IMR-90 (cell line): ENCODE measurements around the gene ETS1. TPM values are rescaled to one million over a fixed set of nuclear protein-coding genes. Genes with fewer than 3 reads are reported as not detected.
A peak's percentile ranks its signal among the peaks of the same experiment; 100 is the strongest.

Experiments
- ATAC-seq: fragments of 200-7000 bp; cut with Tn5 transposase; 2 replicates; pipeline ENCODE4 v1.9.1; 2020; ENCODE audit warnings: low read depth, mild to moderate bottlenecking, moderate library complexity
- BruUV-seq: library from RNA; stranded (reverse); fragments of 400-500 nt; replicated peaks from 2 replicates; lab custom pipeline; 2021; lab: Mats Ljungman, UMichigan
- CTCF ChIA-PET: fragments of 300-600 bp; formaldehyde crosslinking; extraction: SDS; loops from one replicate; lab custom pipeline; 2021; ENCODE audit warnings: antibody characterized with exemption; lab: Yijun Ruan, JAX
- POLR2A ChIA-PET: fragments of 300-600 bp; sonication (Branson Sonifier 250); formaldehyde crosslinking; loops from one replicate; lab custom pipeline; 2022; ENCODE audit warnings: antibody characterized with exemption; ENCODE audit not compliant: unreplicated experiment; lab: Charles Lee
- DNase-seq: peaks from one replicate; pipeline ENCODE4 v3.0.0; 2013
- H2AFZ ChIP-seq: replicated peaks from 2 replicates; pipeline ENCODE3; 2013; ENCODE audit warnings: low read length, mild to moderate bottlenecking; ENCODE audit not compliant: poor library complexity
- H2AK5ac ChIP-seq: 2 replicates; pipeline ENCODE4 v1.6.1; 2013; ENCODE audit warnings: low read depth, low read length, inconsistent platforms
- H2AK9ac ChIP-seq: replicated peaks from 2 replicates; pipeline ENCODE3; 2013; ENCODE audit warnings: mild to moderate bottlenecking, low read depth, low read length, moderate library complexity; ENCODE audit not compliant: poor library complexity
- H2BK120ac ChIP-seq: 2 replicates; pipeline ENCODE4 v1.6.1; 2013; ENCODE audit warnings: low read depth, low read length, inconsistent platforms
- H2BK15ac ChIP-seq: 3 replicates; pipeline ENCODE4 v1.6.1; 2013; ENCODE audit warnings: low read depth, low read length, inconsistent platforms
- H2BK20ac ChIP-seq: 2 replicates; pipeline ENCODE4 v1.6.1; 2013; ENCODE audit warnings: low read depth, mild to moderate bottlenecking, inconsistent platforms, low read length, moderate library complexity
- H2BK5ac ChIP-seq: 2 replicates; pipeline ENCODE4 v1.6.1; 2013; ENCODE audit warnings: mild to moderate bottlenecking, low read depth, low read length, inconsistent platforms; ENCODE audit not compliant: poor library complexity, severe bottlenecking
- H3K14ac ChIP-seq: replicated peaks from 2 replicates; pipeline ENCODE4 v1.6.1; 2013; ENCODE audit warnings: low read depth, low read length, inconsistent platforms
- H3K18ac ChIP-seq: 2 replicates; pipeline ENCODE4 v1.6.1; 2013; ENCODE audit warnings: low read depth, low read length, control low read depth
- H3K23ac ChIP-seq: 2 replicates; pipeline ENCODE4 v1.6.1; 2013; ENCODE audit warnings: low read depth, low read length, inconsistent platforms
- H3K27ac ChIP-seq: 2 replicates; pipeline ENCODE4 v1.5.1; 2013; ENCODE audit warnings: mild to moderate bottlenecking, control low read depth, low read length; ENCODE audit not compliant: insufficient read depth
- H3K27me3 ChIP-seq: 2 replicates; pipeline ENCODE4 v1.6.1; 2013; ENCODE audit warnings: low read length; ENCODE audit not compliant: control insufficient read depth, insufficient read depth
- H3K36me3 ChIP-seq: 2 replicates; pipeline ENCODE4 v1.6.1; 2013; ENCODE audit warnings: low read length, mixed read lengths; ENCODE audit not compliant: control insufficient read depth, insufficient read depth
- H3K4ac ChIP-seq: 2 replicates; pipeline ENCODE4 v1.6.1; 2013; ENCODE audit warnings: low read depth, low read length, inconsistent platforms
- H3K4me1 ChIP-seq: 2 replicates; pipeline ENCODE4 v1.6.1; 2013; ENCODE audit warnings: low read length, mixed read lengths; ENCODE audit not compliant: control insufficient read depth, insufficient read depth
- H3K4me2 ChIP-seq: 2 replicates; pipeline ENCODE4 v1.6.1; 2013; ENCODE audit warnings: low read depth, mild to moderate bottlenecking, control low read depth, low read length, moderate library complexity
- H3K4me3 ChIP-seq: 2 replicates; pipeline ENCODE4 v1.5.1; 2013; ENCODE audit warnings: low read depth, mild to moderate bottlenecking, control low read depth, low read length, moderate library complexity; ENCODE audit not compliant: insufficient read depth
- H3K56ac ChIP-seq: 2 replicates; pipeline ENCODE4 v1.6.1; 2013; ENCODE audit warnings: low read length, inconsistent platforms; ENCODE audit not compliant: insufficient read depth; ENCODE audit errors: extremely low read depth
- H3K79me1 ChIP-seq, 2 experiments: 2 replicates each; pipeline ENCODE4 v1.6.1; 2013; ENCODE audit warnings: low read length in 2 of 2, inconsistent platforms in 1 of 2, low read depth in 1 of 2
- H3K9ac ChIP-seq: 2 replicates; pipeline ENCODE4 v1.6.1; 2013; ENCODE audit warnings: low read depth, low read length, control low read depth
- H3K9me1 ChIP-seq: 2 replicates; pipeline ENCODE4 v1.6.1; 2013; ENCODE audit warnings: low read length, inconsistent platforms; ENCODE audit not compliant: insufficient read depth
- H3K9me3 ChIP-seq: 2 replicates; pipeline ENCODE4 v1.6.1; 2013; ENCODE audit warnings: low read length; ENCODE audit not compliant: control insufficient read depth, insufficient read depth
- H4K20me1 ChIP-seq: 2 replicates; pipeline ENCODE4 v1.6.1; 2013; ENCODE audit warnings: low read length, inconsistent platforms; ENCODE audit not compliant: insufficient read depth
- H4K5ac ChIP-seq: 2 replicates; pipeline ENCODE4 v1.6.1; 2013; ENCODE audit warnings: mild to moderate bottlenecking, low read depth, low read length, control low read depth
- H4K8ac ChIP-seq, 2 experiments: 2 replicates each; pipeline ENCODE4 v1.6.1; 2013; ENCODE audit warnings: low read depth in 2 of 2, low read length in 2 of 2, control low read depth in 1 of 2, inconsistent platforms in 1 of 2
- H4K91ac ChIP-seq: 2 replicates; pipeline ENCODE4 v1.6.1; 2013; ENCODE audit warnings: low read depth, low read length, inconsistent platforms; ENCODE audit not compliant: insufficient read depth
- CEBPB ChIP-seq: IDR thresholded peaks from 2 replicates; pipeline ENCODE4 v1.6.1; 2012; ENCODE audit warnings: low read depth, low read length, improper control_type of control experiment
- RAD21 ChIP-seq: IDR thresholded peaks from 2 replicates; pipeline ENCODE4 v1.6.1; 2012; ENCODE audit warnings: low read length, improper control_type of control experiment
- WGBS, 2 experiments: methylation state at CpG; one replicate each; pipeline versions ENCODE4 v1.1.5 to v1.1.7; 2013; ENCODE audit warnings: missing lambda C conversion rate in 2 of 2; ENCODE audit not compliant: insufficient read length in 1 of 2; ENCODE audit errors: extremely low coverage in 2 of 2; 5-methylcytosine and 5-hydroxymethylcytosine counted together
- dilution Hi-C: fragments of 300-500 bp; cut with HindIII; formaldehyde crosslinking; loops from one replicate; pipeline ENCODE4 v1.14.3; 2018; ENCODE audit warnings: low sequenced_read_pairs; ENCODE audit not compliant: unreplicated experiment
- in situ Hi-C: fragments of 300-500 bp; cut with MboI; formaldehyde crosslinking; loops from 3 replicates; pipeline ENCODE4 v1.14.3; 2019; ENCODE audit warnings: low sequenced_read_pairs, inconsistent platforms, mixed read lengths
- intact Hi-C: fragments of 100-400 bp; cut with micrococcal nuclease; formaldehyde crosslinking; loops from 2 replicates; pipeline ENCODE4 v1.10.0; 2022
- polyA plus RNA-seq, 3 experiments: library from polyadenylated mRNA; depleted of rRNA; stranded (reverse); fragments of >200 nt; gene quantifications; 2 replicates each; pipeline ENCODE4 v1.2.3, GENCODE V29; 2012; ENCODE audit warnings: low replicate concordance in 1 of 3
- total RNA-seq: library from RNA; depleted of rRNA; stranded (reverse); fragments of >200 nt; gene quantifications from 2 replicates; pipeline ENCODE4 v1.2.3, GENCODE V29; 2012

The ETS1 gene
- total and polyA plus RNA-seq, 2 of the 4 experiments (the other 2 are of a cell fraction) = 41.2 to 56.3 TPM

DNA sequence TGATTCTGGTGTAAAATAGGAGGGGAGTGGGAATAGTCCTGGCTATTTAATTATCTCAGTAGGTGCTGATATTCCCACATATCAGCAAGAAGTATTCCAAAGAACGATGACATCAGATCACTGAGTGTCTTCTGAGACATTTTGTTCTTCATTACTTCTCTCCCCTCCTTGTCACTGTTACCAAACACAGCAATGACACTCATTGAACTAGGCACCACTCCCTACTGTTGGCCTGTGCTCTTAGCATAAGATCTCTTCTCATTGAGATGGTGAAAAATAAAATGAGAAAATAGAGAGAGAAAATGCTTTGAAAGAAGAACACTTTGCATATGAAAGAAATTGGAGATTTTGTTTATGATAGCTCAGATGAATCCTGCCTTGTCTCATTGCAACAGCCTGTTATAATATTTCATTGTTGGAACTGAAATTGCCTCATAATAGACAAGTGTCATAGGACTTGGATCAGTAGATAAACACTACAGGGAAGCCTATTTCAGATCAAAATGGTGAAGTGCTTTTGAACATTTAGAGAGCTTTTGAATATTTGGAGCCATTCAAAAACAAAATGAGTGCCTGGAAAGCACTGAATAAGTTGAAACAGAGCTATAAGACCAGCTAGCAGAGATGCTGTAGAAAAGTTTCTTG, 11.3 kb upstream of the ETS1 start:
- Histone ChIP-seq H3K4me2 (no peak overlapping the region), H2AK9ac (no peak overlapping the region), H4K20me1 (no peaks in the 10 kb centered on the region), H4K5ac (no peak overlapping the region), H4K91ac (no peak overlapping the region), H3K27me3 (peaks cover 2% of the 10 kb centered on the region; the same call in 1 of the 2 replicates), H2BK120ac (no peak overlapping the region), H2BK15ac (no peak overlapping the region), H3K14ac (no peak overlapping the region), H2BK20ac (no peak overlapping the region), H2AFZ (no peak overlapping the region), H2BK5ac (no peak overlapping the region), H3K9me3 (no peaks in the 10 kb centered on the region), H3K18ac (no peak overlapping the region), H3K79me1 (no peaks in the 10 kb centered on the region), H3K56ac (no peak overlapping the region), H3K4me3 (no peak overlapping the region), H3K4ac (no peak overlapping the region), H3K36me3 (no peaks in the 10 kb centered on the region), H3K9ac (no peak overlapping the region), H3K27ac (no peak overlapping the region), H3K9me1 (no peaks in the 10 kb centered on the region), H3K4me1 (peaks cover 2% of the 10 kb centered on the region; the same call in 1 of the 2 replicates), H3K23ac (no peak overlapping the region), H2AK5ac (no peak overlapping the region), H4K8ac (no peak overlapping the region)
- intact Hi-C loops (no loop called here), in situ Hi-C loops (no loop called here), dilution Hi-C loops (no loop called here)
- DNase-seq = peak; percentile 39
- peak; percentile 67 for TF ChIP-seq CEBPB
- no peak for TF ChIP-seq RAD21
- CTCF ChIA-PET = interaction anchor here (0.9 to 1.6 kb wide), 2 partner anchors 10 to 12 kb away, joined by 3 read pairs; no protein-coding TSS in a partner anchor
- POLR2A ChIA-PET = no interaction called here
- BruUV-seq = no TSS peak
- WGBS, 2 experiments = 80% methylated on average over 1 of the region's 1 CpG; no CpG with 5 or more reads in 1 of the 2 experiments
- no peak; the same call in 1 of the 2 replicates for ATAC-seq
